Measurements from ENCODE around the gene CRAT. TPM values are rescaled to one million over a fixed set of nuclear protein-coding genes. Genes with fewer than 3 reads are reported as not detected.
A peak's percentile ranks its signal among the peaks of the same experiment; 100 is the strongest.

The CRAT gene
- total and polyA plus RNA-seq, 2 donors (not counting 1 experiment from before 2014, with no cell fraction given): 34.0 to 45.1 TPM

- H3K79me2 ChIP-seq (ENCODE audit: control insufficient read depth, insufficient read depth, low read length): peaks cover 18% of the 10 kb centered on the region
- no peaks in the 10 kb centered on the region for H3K36me3 ChIP-seq (ENCODE audit: control insufficient read depth, insufficient read depth, low read length)
- H3K4me1 ChIP-seq (ENCODE audit: control insufficient read depth, extremely low read depth, insufficient read depth, low read length): peaks cover 6% of the 10 kb centered on the region
- H2AFZ ChIP-seq (ENCODE audit: low read length): no peak overlapping the region
- no peak for TF ChIP-seq CTCF (conservative IDR thresholded peaks at IDR 0.05 in 1 of 2, IDR thresholded peaks at IDR 0.05 in 1 of 2; ENCODE audit: low read depth in 1 of 2, low read length in 2 of 2)
- TF ChIP-seq EZH2 (IDR thresholded peaks at IDR 0.05; ENCODE audit: low read length, missing control alignments): no peak
- no peak overlapping the region for H3K9ac ChIP-seq (ENCODE audit: insufficient read depth, low read length)
- H3K4me2 ChIP-seq (ENCODE audit: extremely low read depth, insufficient read depth, low read length): peak overlapping the region; percentile 88
- DNase-seq (ENCODE audit: low read depth in 2 of 2): no peak
- no peaks in the 10 kb centered on the region for H4K20me1 ChIP-seq (ENCODE audit: control insufficient read depth, extremely low read depth, insufficient read depth, low read length)
- peak overlapping the region in 1 of 4 experiments; percentile 69 for H3K4me3 ChIP-seq (replicated peaks in 1 of 4; ENCODE audit: control extremely low read depth in 1 of 4, insufficient read depth in 1 of 4, low read depth in 3 of 4, low read length in 4 of 4)
- H3K27me3 ChIP-seq (ENCODE audit: control insufficient read depth, insufficient read depth, low read length): no peaks in the 10 kb centered on the region
- no peaks in the 10 kb centered on the region for H3K9me3 ChIP-seq (ENCODE audit: control insufficient read depth, insufficient read depth, low read depth, low read length)
- no peak overlapping the region for H3K27ac ChIP-seq (ENCODE audit: insufficient read depth, low read length)
These were observed 30.8 kb downstream of the CRAT start for GRCh38 chr9:129079829-129080228.

DNA sequence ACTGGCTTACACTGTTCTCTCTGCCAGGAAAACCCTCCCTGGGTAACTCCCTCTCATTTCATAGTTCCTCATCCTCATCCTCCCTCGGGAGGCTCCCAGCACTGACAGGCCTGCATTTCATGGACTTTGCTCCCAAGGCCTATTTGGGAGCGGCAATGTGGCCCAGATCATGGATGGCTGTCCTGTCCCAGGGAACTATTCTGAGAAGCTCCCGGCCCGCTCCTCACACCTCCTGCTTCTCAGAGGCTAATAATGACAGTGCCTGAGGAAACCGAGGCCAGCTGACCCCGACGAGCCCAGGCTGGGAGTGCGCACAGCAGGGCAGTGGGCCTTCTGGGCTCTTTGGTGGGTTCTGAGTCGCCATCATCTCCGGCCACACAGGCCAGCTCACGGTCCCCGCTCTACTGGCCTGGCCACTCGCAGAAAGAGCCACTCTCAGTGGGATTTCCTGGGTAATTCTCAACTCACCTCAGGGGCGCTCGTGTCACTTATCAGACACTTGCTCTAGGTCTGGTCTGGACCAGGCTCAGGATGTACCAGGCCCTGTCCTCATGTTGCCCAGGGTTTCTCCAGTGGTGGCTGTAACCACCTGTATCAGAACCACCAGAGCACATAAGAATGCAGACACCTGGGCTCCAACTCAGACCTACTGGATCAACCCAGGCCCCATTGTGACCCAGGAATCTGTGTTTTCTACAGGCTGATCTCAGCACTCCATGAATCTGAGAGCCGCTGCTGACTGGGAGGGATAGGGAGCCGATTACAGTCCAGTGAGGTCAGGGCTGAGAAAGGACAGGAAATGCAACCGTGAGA lies 31.7 kb downstream of the CRAT start:
- H4K20me1 ChIP-seq (ENCODE audit: control insufficient read depth, extremely low read depth, insufficient read depth, low read length): no peaks in the 10 kb centered on the region
- H3K4me1 ChIP-seq (ENCODE audit: control insufficient read depth, extremely low read depth, insufficient read depth, low read length): peaks cover 6% of the 10 kb centered on the region
- H3K9me3 ChIP-seq (ENCODE audit: control insufficient read depth, insufficient read depth, low read depth, low read length): no peaks in the 10 kb centered on the region
- DNase-seq (ENCODE audit: low read depth in 2 of 2): no peak
- H3K9ac ChIP-seq (ENCODE audit: insufficient read depth, low read length): no peak overlapping the region
- H3K79me2 ChIP-seq (ENCODE audit: control insufficient read depth, insufficient read depth, low read length): peaks cover 18% of the 10 kb centered on the region
- no peak overlapping the region for H3K27ac ChIP-seq (ENCODE audit: insufficient read depth, low read length)
- no peak overlapping the region for H3K4me3 ChIP-seq (replicated peaks in 1 of 4; ENCODE audit: control extremely low read depth in 1 of 4, insufficient read depth in 1 of 4, low read depth in 3 of 4, low read length in 4 of 4)
- TF ChIP-seq CTCF (conservative IDR thresholded peaks at IDR 0.05 in 1 of 2, IDR thresholded peaks at IDR 0.05 in 1 of 2; ENCODE audit: low read depth in 1 of 2, low read length in 2 of 2): no peak
- no peak for TF ChIP-seq EZH2 (IDR thresholded peaks at IDR 0.05; ENCODE audit: low read length, missing control alignments)
- H3K4me2 ChIP-seq (ENCODE audit: extremely low read depth, insufficient read depth, low read length): no peak overlapping the region
- no peak overlapping the region for H2AFZ ChIP-seq (ENCODE audit: low read length)
- no peaks in the 10 kb centered on the region for H3K36me3 ChIP-seq (ENCODE audit: control insufficient read depth, insufficient read depth, low read length)
- no peaks in the 10 kb centered on the region for H3K27me3 ChIP-seq (ENCODE audit: control insufficient read depth, insufficient read depth, low read length)

DNA sequence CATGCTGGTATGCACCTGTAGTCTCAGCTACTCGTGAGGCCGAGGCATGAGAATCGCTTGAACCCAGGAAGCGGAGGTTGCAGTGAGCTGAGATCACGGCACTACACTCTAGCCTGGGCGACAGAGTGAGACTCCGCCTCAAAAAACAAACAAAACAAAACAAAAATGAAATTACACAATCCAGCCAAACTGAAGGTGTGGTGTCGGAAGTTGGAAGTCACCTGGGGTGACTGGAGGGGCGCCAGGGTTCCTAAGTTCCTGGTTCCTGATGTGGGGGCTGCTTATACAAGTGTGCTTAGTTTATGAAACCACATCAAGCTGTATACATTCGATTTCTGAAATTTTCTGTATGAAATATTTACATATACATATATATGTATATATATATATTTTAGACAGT lies 33.4 kb downstream of the CRAT start:
- Histone ChIP-seq H2AFZ (ENCODE audit: low read length) (no peak overlapping the region), H3K27ac (ENCODE audit: insufficient read depth, low read length) (no peak overlapping the region), H3K79me2 (ENCODE audit: control insufficient read depth, insufficient read depth, low read length) (peaks cover 8% of the 10 kb centered on the region), H3K9ac (ENCODE audit: insufficient read depth, low read length) (no peak overlapping the region), H3K4me3 (replicated peaks in 1 of 4; ENCODE audit: control extremely low read depth in 1 of 4, insufficient read depth in 1 of 4, low read depth in 3 of 4, low read length in 4 of 4) (no peak overlapping the region), H3K36me3 (ENCODE audit: control insufficient read depth, insufficient read depth, low read length) (no peaks in the 10 kb centered on the region), H3K4me1 (ENCODE audit: control insufficient read depth, extremely low read depth, insufficient read depth, low read length) (peaks cover 5% of the 10 kb centered on the region), H3K4me2 (ENCODE audit: extremely low read depth, insufficient read depth, low read length) (no peak overlapping the region), H3K9me3 (ENCODE audit: control insufficient read depth, insufficient read depth, low read depth, low read length) (no peaks in the 10 kb centered on the region), H3K27me3 (ENCODE audit: control insufficient read depth, insufficient read depth, low read length) (no peaks in the 10 kb centered on the region), H4K20me1 (ENCODE audit: control insufficient read depth, extremely low read depth, insufficient read depth, low read length) (no peaks in the 10 kb centered on the region)
- no peak for TF ChIP-seq CTCF (conservative IDR thresholded peaks at IDR 0.05 in 1 of 2, IDR thresholded peaks at IDR 0.05 in 1 of 2; ENCODE audit: low read depth in 1 of 2, low read length in 2 of 2)
- TF ChIP-seq EZH2 (IDR thresholded peaks at IDR 0.05; ENCODE audit: low read length, missing control alignments): no peak
- DNase-seq (ENCODE audit: low read depth in 2 of 2): no peak
